Astrocyte of the cerebellum (primary cell): Measurements from ENCODE around the gene SLC34A1.

ENCODE experiments used
- DNase-seq: peaks from one replicate; pipeline ENCODE4 v3.0.0-alpha.2; 2011; ENCODE audit warnings: low read depth
- H3K4me3 ChIP-seq: 2 replicates; pipeline ENCODE4 v1.5.1; 2011; ENCODE audit warnings: mild to moderate bottlenecking, low read depth, low read length, moderate library complexity
- in situ Hi-C: cut with HindIII; loops from 2 replicates; pipeline ENCODE4 v1.10.0; 2017; ENCODE audit warnings: low sequenced_read_pairs
- TF ChIP-seq, protein P1 (sequence below): IDR thresholded peaks from 2 replicates; pipeline ENCODE4 v1.5.1; 2012; ENCODE audit warnings: low read length, low read depth, moderate library complexity, mild to moderate bottlenecking; ENCODE audit errors: missing control alignments

Gene SLC34A1

GRCh38 chr5:177385720-177386119 is 1.5 kb downstream of the SLC34A1 start:
- no peak for DNase-seq
- no peak overlapping the region for H3K4me3 ChIP-seq
- TF ChIP-seq, protein P1, sequence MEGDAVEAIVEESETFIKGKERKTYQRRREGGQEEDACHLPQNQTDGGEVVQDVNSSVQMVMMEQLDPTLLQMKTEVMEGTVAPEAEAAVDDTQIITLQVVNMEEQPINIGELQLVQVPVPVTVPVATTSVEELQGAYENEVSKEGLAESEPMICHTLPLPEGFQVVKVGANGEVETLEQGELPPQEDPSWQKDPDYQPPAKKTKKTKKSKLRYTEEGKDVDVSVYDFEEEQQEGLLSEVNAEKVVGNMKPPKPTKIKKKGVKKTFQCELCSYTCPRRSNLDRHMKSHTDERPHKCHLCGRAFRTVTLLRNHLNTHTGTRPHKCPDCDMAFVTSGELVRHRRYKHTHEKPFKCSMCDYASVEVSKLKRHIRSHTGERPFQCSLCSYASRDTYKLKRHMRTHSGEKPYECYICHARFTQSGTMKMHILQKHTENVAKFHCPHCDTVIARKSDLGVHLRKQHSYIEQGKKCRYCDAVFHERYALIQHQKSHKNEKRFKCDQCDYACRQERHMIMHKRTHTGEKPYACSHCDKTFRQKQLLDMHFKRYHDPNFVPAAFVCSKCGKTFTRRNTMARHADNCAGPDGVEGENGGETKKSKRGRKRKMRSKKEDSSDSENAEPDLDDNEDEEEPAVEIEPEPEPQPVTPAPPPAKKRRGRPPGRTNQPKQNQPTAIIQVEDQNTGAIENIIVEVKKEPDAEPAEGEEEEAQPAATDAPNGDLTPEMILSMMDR: no peak
- in situ Hi-C loops: no loop called here

GRCh38 chr5:177386542-177386941 is 2.3 kb downstream of the SLC34A1 start:
- in situ Hi-C loops: no loop called here
- DNase-seq: no peak

DNA sequence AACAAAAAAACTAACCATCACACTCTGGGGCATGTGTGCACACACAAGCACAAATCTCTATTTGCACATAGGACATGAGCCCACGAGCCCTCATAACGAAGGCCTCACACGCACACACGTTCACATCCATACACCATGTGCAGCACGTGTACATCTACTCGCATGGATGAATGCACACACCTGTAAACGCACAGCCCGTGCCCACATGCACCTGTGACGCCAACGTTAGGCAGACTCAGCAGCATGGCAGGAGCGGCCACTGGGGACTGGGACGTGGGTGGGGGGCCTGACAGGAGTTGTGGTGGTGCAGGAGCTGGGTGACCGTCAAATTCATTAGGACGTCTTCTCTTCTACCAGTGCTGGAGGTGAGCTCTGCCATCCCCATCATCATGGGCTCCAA is 3.2 kb downstream of the SLC34A1 start:
- TF ChIP-seq, protein P1: no peak
- in situ Hi-C loops: no loop called here
- DNase-seq: no peak
- H3K4me3 ChIP-seq: no peak overlapping the region

More at GRCh38 chr5:177386542-177386941, 2.3 kb downstream of the SLC34A1 start:
- TF ChIP-seq, protein P1: no peak
- H3K4me3 ChIP-seq: no peak overlapping the region

GRCh38 chr5:177388521-177389052 is 4.4 kb downstream of the SLC34A1 start:
- no peak overlapping the region for H3K4me3 ChIP-seq

GRCh38 chr5:177389241-177390169 is 5.3 kb downstream of the SLC34A1 start:
- in situ Hi-C loops: no loop called here
- TF ChIP-seq, protein P1: no peak
- DNase-seq: peak; percentile 75
- no peak overlapping the region for H3K4me3 ChIP-seq

More at GRCh38 chr5:177388521-177389052, 4.4 kb downstream of the SLC34A1 start:
- in situ Hi-C loops: no loop called here
- TF ChIP-seq, protein P1: no peak
- DNase-seq: no peak

- no peak overlapping the region for H3K4me3 ChIP-seq
- in situ Hi-C loops: no loop called here
- peak; percentile 72 for DNase-seq
- TF ChIP-seq, protein P1: peak; percentile 97
Measured at GRCh38 chr5:177390363-177391300, 6.4 kb downstream of the SLC34A1 start.
